Measurements from ENCODE around the gene PRLH.

- TF ChIP-seq REST (IDR thresholded peaks at IDR 0.05; ENCODE audit: insufficient replicate concordance, low read depth) (no peak), CTCF (IDR thresholded peaks at IDR 0.05; ENCODE audit: insufficient read depth, low read length) (no peak), POLR2AphosphoS5 (IDR thresholded peaks at IDR 0.05; ENCODE audit: low read depth) (no peak)
These were observed 11.1 kb downstream of the PRLH start for GRCh38 chr2:237577458-237577857.

Measured in HL-60 (cell line).